Measurements from ENCODE around the gene ARFGAP1.
A peak's percentile ranks its signal among the peaks of the same experiment; 100 is the strongest.

ARFGAP1 gene

GRCh38 chr20:63235399-63235983 is 37.1 kb upstream of the ARFGAP1 start, which contains the start of gene BIRC7:
Gene BIRC7, plus strand, starts transcription at chr20:63235905. Its CDS starts 192 bp downstream, at chr20:63236097.
- TF ChIP-seq CTCF (IDR thresholded peaks at IDR 0.05; ENCODE audit: borderline replicate concordance, insufficient read depth, low read depth, low read length): no peak
- H3K4me3 ChIP-seq (ENCODE audit: low read depth, low read length): no peak within 1 kb of the TSS

GRCh38 chr20:63236116-63236837 is 36.3 kb upstream of the ARFGAP1 start:
- TF ChIP-seq CTCF (IDR thresholded peaks at IDR 0.05; ENCODE audit: borderline replicate concordance, insufficient read depth, low read depth, low read length): no peak
- no peak overlapping the region for H3K4me3 ChIP-seq (ENCODE audit: low read depth, low read length)

- TF ChIP-seq CTCF (IDR thresholded peaks at IDR 0.05; ENCODE audit: borderline replicate concordance, insufficient read depth, low read depth, low read length): no peak
- H3K4me3 ChIP-seq (ENCODE audit: low read depth, low read length): no peak overlapping the region
Measured at GRCh38 chr20:63238031-63238430, 34.6 kb upstream of the ARFGAP1 start.

- 0 out of 2 replicates have a peak, but pooled peaks have one; percentile 14 for TF ChIP-seq CTCF (IDR thresholded peaks at IDR 0.05; ENCODE audit: borderline replicate concordance, insufficient read depth, low read depth, low read length)
- no peak overlapping the region for H3K4me3 ChIP-seq (ENCODE audit: low read depth, low read length)
Measured at GRCh38 chr20:63238514-63239125, 34.0 kb upstream of the ARFGAP1 start.

GRCh38 chr20:63239431-63239830 is 33.2 kb upstream of the ARFGAP1 start:
- no peak overlapping the region for H3K4me3 ChIP-seq (ENCODE audit: low read depth, low read length)
- TF ChIP-seq CTCF (IDR thresholded peaks at IDR 0.05; ENCODE audit: borderline replicate concordance, insufficient read depth, low read depth, low read length): no peak

GRCh38 chr20:63240004-63240403 is 32.6 kb upstream of the ARFGAP1 start:
- no peak overlapping the region for H3K4me3 ChIP-seq (ENCODE audit: low read depth, low read length)

More at GRCh38 chr20:63240004-63240403, 32.6 kb upstream of the ARFGAP1 start:
- TF ChIP-seq CTCF (IDR thresholded peaks at IDR 0.05; ENCODE audit: borderline replicate concordance, insufficient read depth, low read depth, low read length): no peak
